ENCODE measurements around the gene KIFC1.

DNA sequence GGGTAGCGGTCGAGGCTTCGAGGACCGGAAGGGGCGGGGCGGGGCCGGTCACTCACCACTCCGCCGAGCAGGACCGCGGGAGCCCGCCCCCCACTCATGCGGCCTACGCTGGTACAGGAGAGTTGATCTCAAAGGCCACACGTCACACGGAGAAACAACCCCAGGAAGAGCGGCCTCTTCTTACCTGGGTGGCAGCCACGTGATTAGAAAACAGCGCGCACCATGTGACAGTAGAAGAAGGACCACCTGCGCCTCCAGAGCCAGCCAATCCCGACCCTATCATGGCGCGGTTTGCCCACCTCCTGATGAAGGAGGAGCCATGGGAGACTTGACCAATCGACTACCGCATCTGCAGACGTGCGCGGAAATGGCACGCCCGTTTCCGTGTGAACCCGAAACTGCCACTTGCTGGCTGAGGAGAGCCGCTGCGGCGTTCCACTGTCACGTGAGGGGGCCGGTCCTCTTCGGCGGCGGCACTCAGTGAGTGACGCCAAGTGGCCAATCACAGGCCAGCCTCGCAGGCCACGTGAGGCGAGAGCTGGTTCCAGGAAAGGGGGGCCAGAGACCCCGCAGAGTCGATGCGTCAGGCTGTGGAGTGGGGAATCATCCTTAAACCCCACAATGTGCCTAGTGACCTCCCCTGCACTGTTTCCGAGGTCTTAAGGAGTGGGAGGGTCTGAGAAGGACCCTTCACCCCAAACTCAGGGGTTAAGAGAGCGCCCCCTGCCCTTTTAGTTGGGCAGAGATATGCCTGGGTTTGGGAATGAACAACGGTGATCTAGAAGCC is 26.5 kb downstream of the KIFC1 start, which contains the start of gene CUTA:
- TF ChIP-seq, protein P1, sequence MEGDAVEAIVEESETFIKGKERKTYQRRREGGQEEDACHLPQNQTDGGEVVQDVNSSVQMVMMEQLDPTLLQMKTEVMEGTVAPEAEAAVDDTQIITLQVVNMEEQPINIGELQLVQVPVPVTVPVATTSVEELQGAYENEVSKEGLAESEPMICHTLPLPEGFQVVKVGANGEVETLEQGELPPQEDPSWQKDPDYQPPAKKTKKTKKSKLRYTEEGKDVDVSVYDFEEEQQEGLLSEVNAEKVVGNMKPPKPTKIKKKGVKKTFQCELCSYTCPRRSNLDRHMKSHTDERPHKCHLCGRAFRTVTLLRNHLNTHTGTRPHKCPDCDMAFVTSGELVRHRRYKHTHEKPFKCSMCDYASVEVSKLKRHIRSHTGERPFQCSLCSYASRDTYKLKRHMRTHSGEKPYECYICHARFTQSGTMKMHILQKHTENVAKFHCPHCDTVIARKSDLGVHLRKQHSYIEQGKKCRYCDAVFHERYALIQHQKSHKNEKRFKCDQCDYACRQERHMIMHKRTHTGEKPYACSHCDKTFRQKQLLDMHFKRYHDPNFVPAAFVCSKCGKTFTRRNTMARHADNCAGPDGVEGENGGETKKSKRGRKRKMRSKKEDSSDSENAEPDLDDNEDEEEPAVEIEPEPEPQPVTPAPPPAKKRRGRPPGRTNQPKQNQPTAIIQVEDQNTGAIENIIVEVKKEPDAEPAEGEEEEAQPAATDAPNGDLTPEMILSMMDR (IDR thresholded peaks at IDR 0.05; ENCODE audit: low read length): peak; percentile 66; the same call in 1 of the 2 replicates
- TF ChIP-seq EZH2 (IDR thresholded peaks at IDR 0.05; ENCODE audit: borderline replicate concordance, low read length): no peak
